Activated T-helper 17 cell treated with anti-CD3 and anti-CD28 coated beads, Interleukin-2, amount 50 U/mL, for 72 hours (primary cell): ENCODE measurements around the gene SCG5. TPM values are rescaled to one million over a fixed set of nuclear protein-coding genes. Genes with fewer than 3 reads are reported as not detected.

Experiments used
- ATAC-seq: fragments of 150-1000 bp; cut with Tn5 transposase; replicated peaks from 2 replicates; pipeline ENCODE4 v1.10.0; 2021; ENCODE audit warnings: mild to moderate bottlenecking, moderate library complexity
- H3K27ac Mint-ChIP-seq: one replicate; pipeline ENCODE4 v1.8.0; 2022; ENCODE audit warnings: mixed read lengths
- H3K27me3 Mint-ChIP-seq: one replicate; pipeline ENCODE4 v1.8.0; 2022; ENCODE audit warnings: mixed read lengths
- H3K36me3 Mint-ChIP-seq: one replicate; pipeline ENCODE4 v1.8.0; 2022; ENCODE audit warnings: low read depth, mild to moderate bottlenecking, mixed read lengths
- H3K4me1 Mint-ChIP-seq: one replicate; pipeline ENCODE4 v1.8.0; 2022; ENCODE audit warnings: mixed read lengths
- H3K4me3 Mint-ChIP-seq: one replicate; pipeline ENCODE4 v1.8.0; 2022; ENCODE audit warnings: mild to moderate bottlenecking, mixed read lengths
- H3K9me3 Mint-ChIP-seq: one replicate; pipeline ENCODE4 v1.8.0; 2022; ENCODE audit warnings: mixed read lengths
- total RNA-seq, 2 donors: library from RNA; stranded (reverse); gene quantifications; one replicate each; pipeline ENCODE4 v1.2.3, GENCODE V29; 2022

SCG5 gene
- total RNA-seq, 2 donors from 2014 or later = 2.9 to 3.5 TPM

- H3K9me3 Mint-ChIP-seq = no peaks in the 10 kb centered on the region
- ATAC-seq = no peak
- peaks cover 50% of the 10 kb centered on the region for H3K27me3 Mint-ChIP-seq
- no peak within 1 kb of the TSS for H3K27ac Mint-ChIP-seq
- H3K4me3 Mint-ChIP-seq = peak within 1 kb of the TSS; percentile 47
- no peaks in the 10 kb centered on the region for H3K36me3 Mint-ChIP-seq
- no peaks in the 10 kb centered on the region for H3K4me1 Mint-ChIP-seq
These were observed 76.1 kb downstream of the SCG5 start, which contains the start of gene GREM1 for GRCh38 chr15:32717426-32718226. Gene GREM1, plus strand, starts transcription at chr15:32718004. Its CDS starts 12,687 bp downstream, at chr15:32730691.

GRCh38 chr15:32718227-32718820, 76.8 kb downstream of the SCG5 start:
- peaks cover 52% of the 10 kb centered on the region for H3K27me3 Mint-ChIP-seq
- no peak overlapping the region for H3K27ac Mint-ChIP-seq
- ATAC-seq = no peak
- no peaks in the 10 kb centered on the region for H3K9me3 Mint-ChIP-seq
- peak overlapping the region; percentile 47 for H3K4me3 Mint-ChIP-seq
- H3K36me3 Mint-ChIP-seq = no peaks in the 10 kb centered on the region
- no peaks in the 10 kb centered on the region for H3K4me1 Mint-ChIP-seq

GRCh38 chr15:32718821-32719716, 77.6 kb downstream of the SCG5 start:
- no peaks in the 10 kb centered on the region for H3K9me3 Mint-ChIP-seq
- H3K27me3 Mint-ChIP-seq = peaks cover 53% of the 10 kb centered on the region
- ATAC-seq = no peak
- H3K27ac Mint-ChIP-seq = no peak overlapping the region
- no peaks in the 10 kb centered on the region for H3K36me3 Mint-ChIP-seq
- peak overlapping the region; percentile 47 for H3K4me3 Mint-ChIP-seq
- no peaks in the 10 kb centered on the region for H3K4me1 Mint-ChIP-seq

- Mint-ChIP-seq H3K27ac (no peak overlapping the region), H3K36me3 (no peaks in the 10 kb centered on the region), H3K4me3 (no peak overlapping the region), H3K27me3 (peaks cover 56% of the 10 kb centered on the region), H3K9me3 (peaks cover 4% of the 10 kb centered on the region), H3K4me1 (no peaks in the 10 kb centered on the region)
- ATAC-seq = no peak
These were observed 80.1 kb downstream of the SCG5 start for GRCh38 chr15:32721596-32721995.

- H3K4me1 Mint-ChIP-seq = no peaks in the 10 kb centered on the region
- H3K4me3 Mint-ChIP-seq = no peak overlapping the region
- H3K27me3 Mint-ChIP-seq = peaks cover 52% of the 10 kb centered on the region
- no peak overlapping the region for H3K27ac Mint-ChIP-seq
- no peak for ATAC-seq
- peaks cover 4% of the 10 kb centered on the region for H3K9me3 Mint-ChIP-seq
- H3K36me3 Mint-ChIP-seq = no peaks in the 10 kb centered on the region
These were observed 80.6 kb downstream of the SCG5 start for GRCh38 chr15:32722136-32722535.

- peak; percentile 91 for ATAC-seq
- peaks cover 4% of the 10 kb centered on the region for H3K9me3 Mint-ChIP-seq
- no peaks in the 10 kb centered on the region for H3K4me1 Mint-ChIP-seq
- peaks cover 56% of the 10 kb centered on the region for H3K27me3 Mint-ChIP-seq
- H3K4me3 Mint-ChIP-seq = no peak overlapping the region
- no peak overlapping the region for H3K27ac Mint-ChIP-seq
- H3K36me3 Mint-ChIP-seq = no peaks in the 10 kb centered on the region
These were observed 81.8 kb downstream of the SCG5 start for GRCh38 chr15:32723171-32723948.

GRCh38 chr15:32729700-32730395, 88.3 kb downstream of the SCG5 start:
- Mint-ChIP-seq H3K9me3 (peaks cover 4% of the 10 kb centered on the region), H3K27me3 (peaks cover 58% of the 10 kb centered on the region), H3K4me1 (no peaks in the 10 kb centered on the region), H3K4me3 (no peak overlapping the region), H3K36me3 (no peaks in the 10 kb centered on the region), H3K27ac (no peak overlapping the region)
- ATAC-seq = peak; percentile 43

- H3K27ac Mint-ChIP-seq = no peak overlapping the region
- H3K36me3 Mint-ChIP-seq = no peaks in the 10 kb centered on the region
- no peak for ATAC-seq
- no peaks in the 10 kb centered on the region for H3K4me1 Mint-ChIP-seq
- H3K4me3 Mint-ChIP-seq = no peak overlapping the region
- H3K27me3 Mint-ChIP-seq = peaks cover 53% of the 10 kb centered on the region
- peaks cover 4% of the 10 kb centered on the region for H3K9me3 Mint-ChIP-seq
These were observed 89.5 kb downstream of the SCG5 start for GRCh38 chr15:32730677-32731654.

GRCh38 chr15:32732574-32733157, 91.2 kb downstream of the SCG5 start:
- no peaks in the 10 kb centered on the region for H3K9me3 Mint-ChIP-seq
- no peak for ATAC-seq
- no peak overlapping the region for H3K27ac Mint-ChIP-seq
- H3K27me3 Mint-ChIP-seq = peaks cover 47% of the 10 kb centered on the region
- no peaks in the 10 kb centered on the region for H3K36me3 Mint-ChIP-seq
- H3K4me3 Mint-ChIP-seq = no peak overlapping the region
- no peaks in the 10 kb centered on the region for H3K4me1 Mint-ChIP-seq

- ATAC-seq = no peak
- H3K36me3 Mint-ChIP-seq = no peaks in the 10 kb centered on the region
- H3K27me3 Mint-ChIP-seq = peaks cover 45% of the 10 kb centered on the region
These were observed 91.8 kb downstream of the SCG5 start for GRCh38 chr15:32733281-32733680.

GRCh38 chr15:32735989-32736700, 94.6 kb downstream of the SCG5 start:
- Mint-ChIP-seq H3K27me3 (peaks cover 32% of the 10 kb centered on the region), H3K4me1 (no peaks in the 10 kb centered on the region), H3K27ac (no peak overlapping the region), H3K36me3 (no peaks in the 10 kb centered on the region), H3K4me3 (no peak overlapping the region), H3K9me3 (peaks cover 4% of the 10 kb centered on the region)
- no peak for ATAC-seq

More at GRCh38 chr15:32733281-32733680, 91.8 kb downstream of the SCG5 start:
- Mint-ChIP-seq H3K9me3 (no peaks in the 10 kb centered on the region), H3K27ac (no peak overlapping the region), H3K4me3 (no peak overlapping the region), H3K4me1 (no peaks in the 10 kb centered on the region)

- H3K27me3 Mint-ChIP-seq = peaks cover 29% of the 10 kb centered on the region
- no peak overlapping the region for H3K27ac Mint-ChIP-seq
- no peaks in the 10 kb centered on the region for H3K4me1 Mint-ChIP-seq
- no peak overlapping the region for H3K4me3 Mint-ChIP-seq
- ATAC-seq = no peak
- no peaks in the 10 kb centered on the region for H3K36me3 Mint-ChIP-seq
- peaks cover 4% of the 10 kb centered on the region for H3K9me3 Mint-ChIP-seq
These were observed 95.2 kb downstream of the SCG5 start for GRCh38 chr15:32736701-32737061.
